Osteoblast (primary cell): Measurements from ENCODE around the gene PPARG. TPM values are rescaled to one million over a fixed set of nuclear protein-coding genes. Genes with fewer than 3 reads are reported as not detected.

Source experiments
- DNase-seq: peaks from one replicate; pipeline ENCODE4 v3.0.0; 2011; ENCODE audit warnings: low spot score, mixed read lengths; ENCODE audit not compliant: insufficient read length; ENCODE audit errors: missing footprints
- H2AFZ ChIP-seq: 2 replicates; pipeline ENCODE4 v1.6.0; 2011; ENCODE audit warnings: mild to moderate bottlenecking, low read length
- H3K27ac ChIP-seq: 2 replicates; pipeline ENCODE4 v1.5.1; 2011; ENCODE audit warnings: mild to moderate bottlenecking, low read depth, low read length, moderate library complexity
- H3K27me3 ChIP-seq: 2 replicates; pipeline ENCODE4 v1.6.0; 2012; ENCODE audit warnings: mild to moderate bottlenecking, control low read depth, inconsistent platforms, low read length, moderate library complexity; ENCODE audit not compliant: insufficient read depth
- H3K36me3 ChIP-seq: 2 replicates; pipeline ENCODE4 v1.5.1; 2011; ENCODE audit warnings: mild to moderate bottlenecking, low read length, control low read depth, moderate library complexity; ENCODE audit not compliant: insufficient read depth
- H3K4me1 ChIP-seq: 2 replicates; pipeline ENCODE4 v1.5.1; 2011; ENCODE audit warnings: mild to moderate bottlenecking, low read length, control low read depth, moderate library complexity; ENCODE audit not compliant: insufficient read depth
- H3K4me2 ChIP-seq: 2 replicates; pipeline ENCODE4 v1.6.0; 2011; ENCODE audit warnings: mild to moderate bottlenecking, low read length; ENCODE audit not compliant: insufficient read depth
- H3K4me3 ChIP-seq: fragments of 200-600 bp; sonication (generic); 3 replicates; pipeline ENCODE4 v1.5.1; 2012; ENCODE audit warnings: mild to moderate bottlenecking, low read length, inconsistent platforms; ENCODE audit not compliant: insufficient read depth
- H3K79me2 ChIP-seq: 2 replicates; pipeline ENCODE4 v1.6.0; 2012; ENCODE audit warnings: mild to moderate bottlenecking, low read length, control low read depth, inconsistent platforms; ENCODE audit not compliant: insufficient read depth
- H3K9me3 ChIP-seq: 2 replicates; pipeline ENCODE4 v1.5.1; 2011; ENCODE audit warnings: low read depth, low read length, control low read depth
- H4K20me1 ChIP-seq: 2 replicates; pipeline ENCODE4 v1.6.0; 2012; ENCODE audit warnings: mild to moderate bottlenecking, low read length, control low read depth; ENCODE audit not compliant: insufficient read depth
- total RNA-seq: library from RNA; depleted of rRNA; stranded (reverse); fragments of >200 nt; gene quantifications from 2 replicates; pipeline ENCODE4 v1.2.3, GENCODE V29; 2012
- TF ChIP-seq, protein P1 (sequence below): IDR thresholded peaks from 2 replicates; pipeline ENCODE4 v1.5.1; 2011; ENCODE audit warnings: mild to moderate bottlenecking, low read depth, low read length, moderate library complexity; ENCODE audit errors: extremely low read depth

Gene PPARG
- total RNA-seq, 1 donor: 7.2 TPM

DNA sequence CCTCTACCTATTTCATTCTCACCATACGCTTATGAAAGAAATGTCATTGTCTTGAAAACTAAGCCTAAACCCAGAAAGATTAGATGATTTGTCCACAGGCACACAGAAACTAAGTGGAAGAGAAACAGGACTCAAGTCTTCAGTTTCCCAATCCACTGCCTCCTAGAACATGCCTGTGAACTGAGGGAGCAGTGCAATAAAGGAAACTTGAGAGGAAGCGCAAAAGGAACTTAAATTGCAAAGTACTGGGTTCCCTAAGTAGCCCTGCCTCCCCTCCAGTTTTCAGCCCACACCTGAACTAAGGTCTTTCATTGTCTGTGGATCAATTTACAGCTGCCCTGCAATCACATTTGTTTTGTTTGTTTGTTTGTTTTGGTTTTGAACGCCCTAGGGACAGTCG, 138.7 kb downstream of the PPARG start:
- Histone ChIP-seq H3K9me3 (no peaks in the 10 kb centered on the region), H3K27ac (no peak overlapping the region), H3K4me1 (peaks cover 21% of the 10 kb centered on the region), H3K27me3 (no peaks in the 10 kb centered on the region), H2AFZ (no peak overlapping the region), H4K20me1 (no peaks in the 10 kb centered on the region), H3K4me3 (no peak overlapping the region), H3K4me2 (no peak overlapping the region), H3K79me2 (no peaks in the 10 kb centered on the region), H3K36me3 (no peaks in the 10 kb centered on the region)
- TF ChIP-seq, protein P1, sequence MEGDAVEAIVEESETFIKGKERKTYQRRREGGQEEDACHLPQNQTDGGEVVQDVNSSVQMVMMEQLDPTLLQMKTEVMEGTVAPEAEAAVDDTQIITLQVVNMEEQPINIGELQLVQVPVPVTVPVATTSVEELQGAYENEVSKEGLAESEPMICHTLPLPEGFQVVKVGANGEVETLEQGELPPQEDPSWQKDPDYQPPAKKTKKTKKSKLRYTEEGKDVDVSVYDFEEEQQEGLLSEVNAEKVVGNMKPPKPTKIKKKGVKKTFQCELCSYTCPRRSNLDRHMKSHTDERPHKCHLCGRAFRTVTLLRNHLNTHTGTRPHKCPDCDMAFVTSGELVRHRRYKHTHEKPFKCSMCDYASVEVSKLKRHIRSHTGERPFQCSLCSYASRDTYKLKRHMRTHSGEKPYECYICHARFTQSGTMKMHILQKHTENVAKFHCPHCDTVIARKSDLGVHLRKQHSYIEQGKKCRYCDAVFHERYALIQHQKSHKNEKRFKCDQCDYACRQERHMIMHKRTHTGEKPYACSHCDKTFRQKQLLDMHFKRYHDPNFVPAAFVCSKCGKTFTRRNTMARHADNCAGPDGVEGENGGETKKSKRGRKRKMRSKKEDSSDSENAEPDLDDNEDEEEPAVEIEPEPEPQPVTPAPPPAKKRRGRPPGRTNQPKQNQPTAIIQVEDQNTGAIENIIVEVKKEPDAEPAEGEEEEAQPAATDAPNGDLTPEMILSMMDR: no peak
- DNase-seq: no peak

- DNase-seq: no peak
Observed at GRCh38 chr3:12428126-12428525, 139.3 kb downstream of the PPARG start.

GRCh38 chr3:12430086-12430485, 141.2 kb downstream of the PPARG start:
- TF ChIP-seq, protein P1: no peak

More at GRCh38 chr3:12428126-12428525, 139.3 kb downstream of the PPARG start:
- no peaks in the 10 kb centered on the region for H4K20me1 ChIP-seq
- no peak overlapping the region for H3K27ac ChIP-seq
- no peaks in the 10 kb centered on the region for H3K36me3 ChIP-seq
- no peaks in the 10 kb centered on the region for H3K27me3 ChIP-seq
- no peak overlapping the region for H3K4me2 ChIP-seq
- H3K4me3 ChIP-seq: no peak overlapping the region
- H2AFZ ChIP-seq: no peak overlapping the region
- no peaks in the 10 kb centered on the region for H3K79me2 ChIP-seq
- H3K9me3 ChIP-seq: no peaks in the 10 kb centered on the region
- peaks cover 17% of the 10 kb centered on the region for H3K4me1 ChIP-seq
- TF ChIP-seq, protein P1: no peak

GRCh38 chr3:12433823-12434222, 145.0 kb downstream of the PPARG start:
- H4K20me1 ChIP-seq: no peaks in the 10 kb centered on the region
- no peak overlapping the region for H3K27ac ChIP-seq
- TF ChIP-seq, protein P1: no peak
- H3K27me3 ChIP-seq: peaks cover 3% of the 10 kb centered on the region
- H3K36me3 ChIP-seq: no peaks in the 10 kb centered on the region
- no peaks in the 10 kb centered on the region for H3K79me2 ChIP-seq
- no peak for DNase-seq
- no peaks in the 10 kb centered on the region for H3K9me3 ChIP-seq
- peaks cover 14% of the 10 kb centered on the region for H3K4me1 ChIP-seq
- H3K4me2 ChIP-seq: no peak overlapping the region
- no peak overlapping the region for H2AFZ ChIP-seq
- H3K4me3 ChIP-seq: no peak overlapping the region

More at GRCh38 chr3:12430086-12430485, 141.2 kb downstream of the PPARG start:
- DNase-seq: no peak
- H3K36me3 ChIP-seq: no peaks in the 10 kb centered on the region
- no peak overlapping the region for H3K27ac ChIP-seq
- H3K79me2 ChIP-seq: no peaks in the 10 kb centered on the region
- no peaks in the 10 kb centered on the region for H3K4me1 ChIP-seq
- no peak overlapping the region for H2AFZ ChIP-seq
- H3K4me2 ChIP-seq: no peak overlapping the region
- no peak overlapping the region for H3K4me3 ChIP-seq
- no peaks in the 10 kb centered on the region for H4K20me1 ChIP-seq
- peaks cover 3% of the 10 kb centered on the region for H3K27me3 ChIP-seq
- no peaks in the 10 kb centered on the region for H3K9me3 ChIP-seq
